Endothelial cell of umbilical vein (primary cell): ENCODE results near the gene PSAT1. TPM values are rescaled to one million over a fixed set of nuclear protein-coding genes. Genes with fewer than 3 reads are reported as not detected.

Experiments used
- BruUV-seq: library from RNA; stranded (reverse); fragments of 400-500 nt; replicated peaks from 2 replicates; lab custom pipeline; 2021; lab: Mats Ljungman, UMichigan
- CTCF ChIA-PET: fragments of 300-600, 350-600 bp; sonication (Branson Sonifier 250); formaldehyde crosslinking; loops from one replicate; lab custom pipeline; 2021; ENCODE audit warnings: antibody characterized with exemption, inconsistent platforms; lab: Charles Lee
- POLR2A ChIA-PET: fragments of 300-600, 350-600 bp; sonication (Branson Sonifier 250); formaldehyde crosslinking; loops from one replicate; lab custom pipeline; 2021; ENCODE audit warnings: antibody characterized with exemption, inconsistent platforms; lab: Charles Lee
- DNase-seq: peaks from one replicate; pipeline ENCODE4 v3.0.0-alpha.2; 2011; ENCODE audit warnings: low read depth, low spot score
- FAIRE-seq: peaks from 2 replicates; lab custom pipeline; 2011; peaks lifted over from hg19 to GRCh38; lab: Jason Lieb, UNC
- H2AFZ ChIP-seq: 2 replicates; pipeline ENCODE4 v1.6.0; 2012; ENCODE audit warnings: low read depth, low read length, control low read depth, inconsistent platforms
- H3K27ac ChIP-seq: 2 replicates; pipeline ENCODE4 v1.5.1; 2011; ENCODE audit warnings: low read depth, mild to moderate bottlenecking, control low read depth, low read length, moderate library complexity; ENCODE audit not compliant: insufficient read depth
- H3K27me3 ChIP-seq, 2 experiments: 2 replicates each; pipeline versions ENCODE4 v1.6.0 to v1.6.1; 2011; ENCODE audit warnings: low read length in 2 of 2, mixed read lengths in 1 of 2; ENCODE audit not compliant: control insufficient read depth in 2 of 2, insufficient read depth in 2 of 2
- H3K36me3 ChIP-seq, 2 experiments: 2 replicates in 1 of 2; 3 replicates in 1 of 2; pipeline ENCODE4 v1.5.1; 2011; ENCODE audit warnings: low read length in 2 of 2, mild to moderate bottlenecking in 1 of 2, moderate library complexity in 1 of 2; ENCODE audit not compliant: control insufficient read depth in 2 of 2, insufficient read depth in 2 of 2; ENCODE audit errors: extremely low read depth in 1 of 2
- H3K4me1 ChIP-seq: 3 replicates; pipeline ENCODE4 v1.5.1; 2011; ENCODE audit warnings: mild to moderate bottlenecking, low read length; ENCODE audit not compliant: control insufficient read depth, insufficient read depth; ENCODE audit errors: extremely low read depth
- H3K4me2 ChIP-seq: 2 replicates; pipeline ENCODE4 v1.6.1; 2011; ENCODE audit warnings: low read length, control low read depth, mixed read lengths; ENCODE audit not compliant: insufficient read depth
- H3K4me3 ChIP-seq, 3 experiments: fragments of 200-600 bp in 1 of 3; sonication (generic), shearing (Covaris generic) in 1 of 3; replicated peaks in 1 of 3; 2 replicates each; pipeline ENCODE4 v1.5.1; 2011 to 2016; ENCODE audit warnings: control low read depth in 3 of 3, low read length in 3 of 3, mild to moderate bottlenecking in 2 of 3, inconsistent platforms in 1 of 3, low read depth in 1 of 3, moderate library complexity in 1 of 3; ENCODE audit not compliant: insufficient read depth in 1 of 3
- H3K79me2 ChIP-seq: 2 replicates; pipeline ENCODE4 v1.6.0; 2012; ENCODE audit warnings: low read length, inconsistent platforms; ENCODE audit not compliant: control insufficient read depth, insufficient read depth
- H3K9ac ChIP-seq: replicated peaks from 2 replicates; pipeline ENCODE3; 2011; ENCODE audit warnings: low read length, control low read depth; ENCODE audit not compliant: insufficient read depth; ENCODE audit errors: extremely low read depth
- H3K9me1 ChIP-seq: replicated peaks from 3 replicates; pipeline ENCODE4 v1.6.0; 2011; ENCODE audit warnings: mild to moderate bottlenecking, low read length; ENCODE audit not compliant: control insufficient read depth, insufficient read depth; ENCODE audit errors: extremely low read depth
- H3K9me3 ChIP-seq: replicated peaks from 2 replicates; pipeline ENCODE4 v1.5.1; 2012; ENCODE audit warnings: low read length, inconsistent platforms; ENCODE audit not compliant: control insufficient read depth, insufficient read depth
- H4K20me1 ChIP-seq: replicated peaks from 2 replicates; pipeline ENCODE3; 2011; ENCODE audit warnings: mild to moderate bottlenecking, low read length; ENCODE audit not compliant: control insufficient read depth, insufficient read depth; ENCODE audit errors: extremely low read depth
- EZH2 ChIP-seq: IDR thresholded peaks from 2 replicates; pipeline ENCODE4 v1.6.1; 2012; ENCODE audit warnings: borderline replicate concordance, low read depth, mild to moderate bottlenecking, moderate library complexity, low read length, inconsistent platforms; ENCODE audit not compliant: severe bottlenecking
- FOS ChIP-seq: IDR thresholded peaks from 2 replicates; pipeline ENCODE4 v1.6.1; 2011; ENCODE audit warnings: mild to moderate bottlenecking, low read length, moderate library complexity, borderline replicate concordance; ENCODE audit not compliant: insufficient read depth
- GATA2 ChIP-seq: IDR thresholded peaks from 2 replicates; pipeline ENCODE4 v1.7.0; 2011; ENCODE audit warnings: low read depth, mild to moderate bottlenecking, moderate library complexity, mixed read lengths, low read length; ENCODE audit not compliant: insufficient read length, insufficient read depth
- JUN ChIP-seq: IDR thresholded peaks from 2 replicates; pipeline ENCODE4 v1.6.1; 2011; ENCODE audit warnings: borderline replicate concordance, low read depth; ENCODE audit not compliant: insufficient read length, insufficient read depth
- MAX ChIP-seq: IDR thresholded peaks from 2 replicates; pipeline ENCODE4 v1.6.1; 2011; ENCODE audit not compliant: insufficient read depth, insufficient read length
- MYC ChIP-seq: IDR thresholded peaks from one replicate; pipeline ENCODE4 v1.6.1; 2011; ENCODE audit warnings: mild to moderate bottlenecking, low read depth, low read length
- POLR2A ChIP-seq: IDR thresholded peaks from 2 replicates; pipeline ENCODE4 v1.6.1; 2012; ENCODE audit warnings: low read depth, mild to moderate bottlenecking, control low read depth, low read length
- POLR2AphosphoS5 ChIP-seq: IDR thresholded peaks from 2 replicates; pipeline ENCODE4 v1.6.1; 2012; ENCODE audit warnings: low read depth, mild to moderate bottlenecking, control low read depth, low read length, moderate library complexity; ENCODE audit not compliant: insufficient read depth
- dilution Hi-C: fragments of 300-500 bp; cut with MboI; formaldehyde crosslinking; loops from one replicate; pipeline ENCODE4 v1.15.0; 2019; ENCODE audit warnings: low sequenced_read_pairs; ENCODE audit not compliant: extremely low pct_ligation_motif_present
- intact Hi-C: fragments of 100-400 bp; cut with micrococcal nuclease; formaldehyde crosslinking; loops from one replicate; pipeline ENCODE4 v1.10.0; 2022
- polyA plus RNA-seq, 4 experiments: library from polyadenylated mRNA; depleted of rRNA in 3 of 4; stranded (reverse) in 3 of 4; unstranded in 1 of 4; fragments of >200 nt; gene quantifications; 2 replicates each; pipeline versions ENCODE4 v1.2.1 to v1.2.3, GENCODE V29; 2011 to 2012; ENCODE audit warnings: missing spikeins in 1 of 4
- total RNA-seq: library from RNA; stranded (reverse); gene quantifications from 2 replicates; pipeline ENCODE4 v1.2.3, GENCODE V29; 2021
- TF ChIP-seq, protein P1 (sequence below), 2 donors: IDR thresholded peaks; 1 replicate in 1 of 2; 2 replicates in 1 of 2; pipeline ENCODE4 v1.5.1; 2011; ENCODE audit warnings: low read length in 2 of 2, mild to moderate bottlenecking in 2 of 2, moderate library complexity in 2 of 2, control low read depth in 1 of 2, inconsistent platforms in 1 of 2, low read depth in 1 of 2; ENCODE audit not compliant: insufficient read depth in 1 of 2; ENCODE audit errors: extremely low read depth in 1 of 2

The PSAT1 gene
- total and polyA plus RNA-seq, 2 donors (not counting 3 experiments of a cell fraction or from before 2014, with no cell fraction given), result 19.1 to 47.3 TPM

GRCh38 chr9:78354989-78355388, 58.1 kb downstream of the PSAT1 start:
- BruUV-seq, result no TSS peak
- Histone ChIP-seq H3K36me3 (no peaks in the 10 kb centered on the region), H3K9me3 (no peaks in the 10 kb centered on the region), H3K4me2 (no peak overlapping the region), H3K9ac (no peak overlapping the region), H3K79me2 (no peaks in the 10 kb centered on the region), H3K4me3 (no peak overlapping the region), H3K4me1 (no peaks in the 10 kb centered on the region), H3K27ac (no peak overlapping the region), H3K27me3 (no peaks in the 10 kb centered on the region), H3K9me1 (no peaks in the 10 kb centered on the region), H2AFZ (no peak overlapping the region), H4K20me1 (no peaks in the 10 kb centered on the region)
- TF ChIP-seq POLR2A, result no peak
- TF ChIP-seq EZH2, result no peak
- TF ChIP-seq MAX, result no peak
- no peak for TF ChIP-seq FOS
- no peak for TF ChIP-seq MYC
- TF ChIP-seq, protein P1, sequence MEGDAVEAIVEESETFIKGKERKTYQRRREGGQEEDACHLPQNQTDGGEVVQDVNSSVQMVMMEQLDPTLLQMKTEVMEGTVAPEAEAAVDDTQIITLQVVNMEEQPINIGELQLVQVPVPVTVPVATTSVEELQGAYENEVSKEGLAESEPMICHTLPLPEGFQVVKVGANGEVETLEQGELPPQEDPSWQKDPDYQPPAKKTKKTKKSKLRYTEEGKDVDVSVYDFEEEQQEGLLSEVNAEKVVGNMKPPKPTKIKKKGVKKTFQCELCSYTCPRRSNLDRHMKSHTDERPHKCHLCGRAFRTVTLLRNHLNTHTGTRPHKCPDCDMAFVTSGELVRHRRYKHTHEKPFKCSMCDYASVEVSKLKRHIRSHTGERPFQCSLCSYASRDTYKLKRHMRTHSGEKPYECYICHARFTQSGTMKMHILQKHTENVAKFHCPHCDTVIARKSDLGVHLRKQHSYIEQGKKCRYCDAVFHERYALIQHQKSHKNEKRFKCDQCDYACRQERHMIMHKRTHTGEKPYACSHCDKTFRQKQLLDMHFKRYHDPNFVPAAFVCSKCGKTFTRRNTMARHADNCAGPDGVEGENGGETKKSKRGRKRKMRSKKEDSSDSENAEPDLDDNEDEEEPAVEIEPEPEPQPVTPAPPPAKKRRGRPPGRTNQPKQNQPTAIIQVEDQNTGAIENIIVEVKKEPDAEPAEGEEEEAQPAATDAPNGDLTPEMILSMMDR (IDR thresholded peaks at IDR 0.05; ENCODE audit: extremely low read depth in 1 of 2, insufficient read depth in 1 of 2, low read depth in 1 of 2, low read length in 2 of 2), result no peak
- TF ChIP-seq POLR2AphosphoS5, result no peak
- TF ChIP-seq JUN, result no peak
- no peak for TF ChIP-seq GATA2
- ChIA-PET CTCF (interaction anchor here (1.7 to 2.1 kb wide), 2 partner anchors 11 to 15 kb away, joined by 7 to 13 read pairs; no protein-coding TSS in a partner anchor), POLR2A (no interaction called here)
- no peak for FAIRE-seq
- dilution Hi-C loops (no loop called here), intact Hi-C loops (no loop called here)
- DNase-seq, result no peak
